CMK (cell line): ENCODE measurements around the gene KIAA1755.

ENCODE experiments used
- DNase-seq: peaks from one replicate; pipeline ENCODE4 v3.0.0-alpha.2; 2010; ENCODE audit warnings: low read depth

The KIAA1755 gene

GRCh38 chr20:38260378-38261053 lies at the start of gene KIAA1755:
Gene KIAA1755 (minus strand): TSS chr20:38260735. CDS start chr20:38260500, 235 bp downstream.
- DNase-seq: no peak

- DNase-seq: no peak
Measured at GRCh38 chr20:38308447-38308846, 47.9 kb upstream of the KIAA1755 start.

GRCh38 chr20:38308047-38308438 lies 47.5 kb upstream of the KIAA1755 start:
- no peak for DNase-seq

GRCh38 chr20:38307371-38308046 lies 47.0 kb upstream of the KIAA1755 start:
- no peak for DNase-seq

GRCh38 chr20:38306379-38306778 lies 45.8 kb upstream of the KIAA1755 start:
- no peak for DNase-seq

- no peak for DNase-seq
Measured at GRCh38 chr20:38305541-38305940, 45.0 kb upstream of the KIAA1755 start.

GRCh38 chr20:38304845-38305447 lies 44.4 kb upstream of the KIAA1755 start:
- no peak for DNase-seq

- DNase-seq: peak; percentile 18
Measured at GRCh38 chr20:38303908-38304379, 43.4 kb upstream of the KIAA1755 start, which contains the start of gene BPI. Gene BPI (plus strand): TSS chr20:38304156. CDS start chr20:38304224, 68 bp downstream.

- no peak for DNase-seq
Measured at GRCh38 chr20:38302786-38303185, 42.3 kb upstream of the KIAA1755 start.

- no peak for DNase-seq
Measured at GRCh38 chr20:38301309-38301708, 40.8 kb upstream of the KIAA1755 start.

- no peak for DNase-seq
Measured at GRCh38 chr20:38300438-38300837, 39.9 kb upstream of the KIAA1755 start.

- DNase-seq: no peak
Measured at GRCh38 chr20:38299963-38300362, 39.4 kb upstream of the KIAA1755 start.

- no peak for DNase-seq
Measured at GRCh38 chr20:38298768-38299288, 38.3 kb upstream of the KIAA1755 start.

- DNase-seq: no peak
Measured at GRCh38 chr20:38297916-38298674, 37.6 kb upstream of the KIAA1755 start.

GRCh38 chr20:38296433-38296832 lies 35.9 kb upstream of the KIAA1755 start:
- DNase-seq: no peak

GRCh38 chr20:38295811-38296210 lies 35.3 kb upstream of the KIAA1755 start:
- no peak for DNase-seq

- no peak for DNase-seq
Measured at GRCh38 chr20:38294076-38294591, 33.6 kb upstream of the KIAA1755 start.

- no peak for DNase-seq
Measured at GRCh38 chr20:38293491-38294065, 33.0 kb upstream of the KIAA1755 start.

- no peak for DNase-seq
Measured at GRCh38 chr20:38291966-38292365, 31.4 kb upstream of the KIAA1755 start.

GRCh38 chr20:38290829-38291814 lies 30.6 kb upstream of the KIAA1755 start:
- DNase-seq: no peak
